ENCODE measurements around the gene UBXN2A. TPM values are rescaled to one million over a fixed set of nuclear protein-coding genes. Genes with fewer than 3 reads are reported as not detected.

The UBXN2A gene
- total and polyA plus RNA-seq, 3 donors from 2014 or later = 9.4 to 18.4 (median 11.9) TPM

- no peaks in the 10 kb centered on the region for H3K36me3 ChIP-seq (ENCODE audit: low read depth, missing control alignments)
- intact Hi-C loops (cut with DNase I; ENCODE audit: low total_unique reads) = no loop called here
These were observed 81.1 kb downstream of the UBXN2A start for GRCh38 chr2:24021122-24021998.

DNA sequence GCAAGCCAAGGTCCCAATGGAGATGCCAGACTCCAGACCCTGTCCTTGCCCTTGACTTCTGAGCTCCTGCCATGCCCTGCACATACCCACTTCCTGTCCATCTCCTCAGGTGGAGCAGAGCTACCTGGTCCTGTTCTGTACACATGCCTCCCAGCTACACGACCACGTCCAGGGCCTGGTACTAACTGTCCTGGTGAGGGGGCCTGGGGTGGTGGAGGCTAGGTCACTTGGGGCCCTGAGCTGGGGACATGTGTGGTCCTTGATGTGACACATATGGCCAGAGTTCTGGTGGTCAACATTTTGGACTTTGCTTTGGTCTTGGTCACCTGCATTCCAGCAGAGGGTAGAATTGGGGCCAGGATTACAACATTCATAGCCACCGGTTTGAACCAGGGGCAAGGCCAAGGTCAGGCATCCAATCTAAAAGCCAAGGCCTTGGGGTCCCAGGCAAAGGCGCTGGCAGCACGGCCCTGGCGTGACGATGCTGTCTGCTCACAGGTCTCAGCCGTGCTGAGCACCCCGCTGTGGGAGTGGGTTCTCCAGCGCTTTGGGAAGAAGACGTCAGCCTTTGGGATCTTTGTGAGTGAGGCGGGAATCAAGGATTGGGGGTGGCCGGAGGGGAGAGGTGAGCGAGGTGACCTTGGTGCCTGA, 82.2 kb downstream of the UBXN2A start:
- Histone ChIP-seq H3K4me3 (no peak overlapping the region), H3K27ac (no peak overlapping the region), H3K27me3 (no peaks in the 10 kb centered on the region), H3K4me1 (no peaks in the 10 kb centered on the region), H3K36me3 (ENCODE audit: low read depth, missing control alignments) (no peaks in the 10 kb centered on the region), H3K9me3 (no peaks in the 10 kb centered on the region)
- DNase-seq = no peak
- 78 to 91% methylated on average over 10 to 14 of the region's 14 CpGs for WGBS, 2 donors
- intact Hi-C loops (cut with DNase I; ENCODE audit: low total_unique reads) = no loop called here
- no peak for TF ChIP-seq POLR2A (IDR thresholded peaks at IDR 0.05)
- TF ChIP-seq, protein P1, sequence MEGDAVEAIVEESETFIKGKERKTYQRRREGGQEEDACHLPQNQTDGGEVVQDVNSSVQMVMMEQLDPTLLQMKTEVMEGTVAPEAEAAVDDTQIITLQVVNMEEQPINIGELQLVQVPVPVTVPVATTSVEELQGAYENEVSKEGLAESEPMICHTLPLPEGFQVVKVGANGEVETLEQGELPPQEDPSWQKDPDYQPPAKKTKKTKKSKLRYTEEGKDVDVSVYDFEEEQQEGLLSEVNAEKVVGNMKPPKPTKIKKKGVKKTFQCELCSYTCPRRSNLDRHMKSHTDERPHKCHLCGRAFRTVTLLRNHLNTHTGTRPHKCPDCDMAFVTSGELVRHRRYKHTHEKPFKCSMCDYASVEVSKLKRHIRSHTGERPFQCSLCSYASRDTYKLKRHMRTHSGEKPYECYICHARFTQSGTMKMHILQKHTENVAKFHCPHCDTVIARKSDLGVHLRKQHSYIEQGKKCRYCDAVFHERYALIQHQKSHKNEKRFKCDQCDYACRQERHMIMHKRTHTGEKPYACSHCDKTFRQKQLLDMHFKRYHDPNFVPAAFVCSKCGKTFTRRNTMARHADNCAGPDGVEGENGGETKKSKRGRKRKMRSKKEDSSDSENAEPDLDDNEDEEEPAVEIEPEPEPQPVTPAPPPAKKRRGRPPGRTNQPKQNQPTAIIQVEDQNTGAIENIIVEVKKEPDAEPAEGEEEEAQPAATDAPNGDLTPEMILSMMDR (IDR thresholded peaks at IDR 0.05) = no peak

More at GRCh38 chr2:24021122-24021998, 81.1 kb downstream of the UBXN2A start:
- Histone ChIP-seq H3K27me3 (no peaks in the 10 kb centered on the region), H3K9me3 (no peaks in the 10 kb centered on the region), H3K4me1 (no peaks in the 10 kb centered on the region), H3K4me3 (no peak overlapping the region), H3K27ac (no peak overlapping the region)
- 81 to 91% methylated on average over 11 to 19 of the region's 19 CpGs for WGBS, 2 donors
- no peak for TF ChIP-seq POLR2A (IDR thresholded peaks at IDR 0.05)
- TF ChIP-seq, protein P1 (IDR thresholded peaks at IDR 0.05) = peak in 1 of 3 experiments; percentile 3
- peak; percentile 14 for DNase-seq

- TF ChIP-seq, protein P1 (IDR thresholded peaks at IDR 0.05) = no peak
- no peak for TF ChIP-seq POLR2A (IDR thresholded peaks at IDR 0.05)
- Histone ChIP-seq H3K4me3 (no peak overlapping the region), H3K4me1 (no peaks in the 10 kb centered on the region), H3K27ac (no peak overlapping the region), H3K27me3 (no peaks in the 10 kb centered on the region), H3K9me3 (no peaks in the 10 kb centered on the region), H3K36me3 (ENCODE audit: low read depth, missing control alignments) (no peaks in the 10 kb centered on the region)
- peak; percentile 7 for DNase-seq
- intact Hi-C loops (cut with DNase I; ENCODE audit: low total_unique reads) = no loop called here
- WGBS, 2 donors = 88 to 91% methylated on average over 12 to 16 of the region's 16 CpGs
These were observed 82.8 kb downstream of the UBXN2A start for GRCh38 chr2:24022975-24023575.

GRCh38 chr2:24024018-24024417, 83.8 kb downstream of the UBXN2A start:
- WGBS, 2 donors = 80 to 87% methylated on average over 6 to 12 of the region's 12 CpGs
- H3K36me3 ChIP-seq (ENCODE audit: low read depth, missing control alignments) = no peaks in the 10 kb centered on the region
- no peaks in the 10 kb centered on the region for H3K27me3 ChIP-seq
- intact Hi-C loops (cut with DNase I; ENCODE audit: low total_unique reads) = no loop called here
- no peaks in the 10 kb centered on the region for H3K9me3 ChIP-seq
- TF ChIP-seq, protein P1 (IDR thresholded peaks at IDR 0.05) = no peak
- TF ChIP-seq POLR2A (IDR thresholded peaks at IDR 0.05) = no peak
- H3K27ac ChIP-seq = no peak overlapping the region
- peak; percentile 14 for DNase-seq
- no peak overlapping the region for H3K4me3 ChIP-seq
- H3K4me1 ChIP-seq = no peaks in the 10 kb centered on the region
